HG03571 (cell line): ENCODE measurements around the gene STAT2.
"Not testable (repeated sequence)": the region's sequence is repeated elsewhere in the genome, so short reads cannot be mapped to it uniquely, and the experiment has no call there.

Experiments
- ATAC-seq: cut with Tn5 transposase; IDR thresholded peaks from one replicate; pipeline ENCODE4 v1.9.1; 2021; ENCODE audit not compliant: unreplicated experiment

The STAT2 gene

GRCh38 chr12:56362130-56363059 is 2.5 kb upstream of the STAT2 start, which contains the start of gene APOF:
Gene APOF, minus strand, starts transcription at chr12:56362857. Its CDS starts 112 bp downstream, at chr12:56362745.
- ATAC-seq, result no peak

- no peak for ATAC-seq
Measured at GRCh38 chr12:56361487-56362129, 1.7 kb upstream of the STAT2 start.

- ATAC-seq, result no peak
Measured at GRCh38 chr12:56358836-56359532, 923 bp downstream of the STAT2 start.

DNA sequence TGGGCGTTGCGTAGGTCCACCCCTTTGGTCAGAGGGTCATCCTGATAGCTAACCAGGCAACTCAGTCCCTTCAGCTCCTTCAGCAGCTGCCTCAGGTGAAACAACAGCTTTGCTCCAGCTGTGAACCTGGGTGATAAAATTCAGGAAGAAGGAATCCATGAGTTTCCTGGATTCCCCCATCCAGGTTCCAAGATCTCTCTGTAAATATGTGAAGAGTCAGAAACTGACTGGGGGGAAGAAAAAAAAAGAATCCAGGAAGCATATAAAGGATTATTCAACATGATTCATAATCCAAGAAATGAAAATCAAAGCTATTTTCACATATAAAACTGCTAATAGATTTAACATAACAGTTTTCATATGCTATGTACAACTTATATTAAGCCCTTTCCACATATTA is 8.6 kb downstream of the STAT2 start:
- ATAC-seq, result no peak

- ATAC-seq, result no peak
Measured at GRCh38 chr12:56350662-56351061, 9.2 kb downstream of the STAT2 start.

- no peak for ATAC-seq
Measured at GRCh38 chr12:56348776-56349175, 11.1 kb downstream of the STAT2 start.

GRCh38 chr12:56347255-56347654 is 12.7 kb downstream of the STAT2 start:
- ATAC-seq, result not testable (repeated sequence)

- ATAC-seq, result no peak
Measured at GRCh38 chr12:56346675-56347074, 13.2 kb downstream of the STAT2 start.

DNA sequence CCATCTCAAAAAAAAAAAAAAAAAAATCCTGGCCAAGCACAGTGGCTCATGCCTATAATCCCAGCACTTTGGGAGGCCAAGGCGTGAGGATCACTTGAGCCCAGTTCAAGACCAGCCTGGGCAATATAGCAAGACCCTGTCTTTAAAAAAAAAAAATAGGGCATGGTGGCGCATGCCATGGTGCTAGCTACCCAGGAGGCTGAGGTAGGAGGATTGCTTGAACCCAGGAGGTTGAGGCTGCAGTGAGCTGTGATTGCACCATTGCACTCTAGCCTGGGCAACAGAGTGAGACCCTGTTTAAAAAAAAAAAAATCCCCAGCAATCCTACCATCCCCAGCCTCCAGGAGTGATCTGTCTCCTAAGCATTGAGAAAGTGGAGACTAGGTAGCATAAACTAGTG is 17.6 kb downstream of the STAT2 start:
- not testable (repeated sequence) for ATAC-seq

DNA sequence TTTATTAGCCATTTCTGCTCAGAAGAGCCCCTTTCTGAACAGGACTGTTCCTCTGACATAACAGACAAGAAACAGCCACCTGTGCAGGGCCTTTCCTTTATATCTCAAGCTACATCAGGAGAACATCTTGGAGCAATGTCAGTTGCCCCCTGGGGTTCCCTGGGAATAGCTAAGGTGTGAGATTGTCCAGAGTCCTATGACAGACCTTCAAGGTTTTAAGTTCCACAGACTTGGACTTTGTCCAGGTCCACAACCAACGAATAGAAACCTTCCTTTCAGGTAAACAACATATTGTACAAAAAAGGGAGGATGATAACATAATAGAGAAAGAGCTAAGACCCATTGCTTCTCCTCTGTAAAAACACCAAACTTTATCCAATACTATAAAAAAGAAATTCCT is 18.3 kb downstream of the STAT2 start:
- no peak for ATAC-seq

DNA sequence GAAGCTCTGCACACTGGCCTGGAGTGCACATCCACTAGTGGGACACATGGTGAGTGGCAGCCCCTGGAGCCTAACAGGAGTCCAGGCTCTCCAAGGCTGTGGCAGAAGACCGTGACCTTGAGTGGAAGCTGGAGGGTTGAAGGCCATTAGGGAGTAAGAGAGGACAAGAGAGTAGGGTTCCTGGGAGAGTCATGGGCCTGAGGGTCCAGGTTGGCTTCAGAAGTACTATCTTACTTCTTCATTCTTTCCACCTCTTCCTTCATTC is 20.8 kb downstream of the STAT2 start:
- ATAC-seq, result no peak

DNA sequence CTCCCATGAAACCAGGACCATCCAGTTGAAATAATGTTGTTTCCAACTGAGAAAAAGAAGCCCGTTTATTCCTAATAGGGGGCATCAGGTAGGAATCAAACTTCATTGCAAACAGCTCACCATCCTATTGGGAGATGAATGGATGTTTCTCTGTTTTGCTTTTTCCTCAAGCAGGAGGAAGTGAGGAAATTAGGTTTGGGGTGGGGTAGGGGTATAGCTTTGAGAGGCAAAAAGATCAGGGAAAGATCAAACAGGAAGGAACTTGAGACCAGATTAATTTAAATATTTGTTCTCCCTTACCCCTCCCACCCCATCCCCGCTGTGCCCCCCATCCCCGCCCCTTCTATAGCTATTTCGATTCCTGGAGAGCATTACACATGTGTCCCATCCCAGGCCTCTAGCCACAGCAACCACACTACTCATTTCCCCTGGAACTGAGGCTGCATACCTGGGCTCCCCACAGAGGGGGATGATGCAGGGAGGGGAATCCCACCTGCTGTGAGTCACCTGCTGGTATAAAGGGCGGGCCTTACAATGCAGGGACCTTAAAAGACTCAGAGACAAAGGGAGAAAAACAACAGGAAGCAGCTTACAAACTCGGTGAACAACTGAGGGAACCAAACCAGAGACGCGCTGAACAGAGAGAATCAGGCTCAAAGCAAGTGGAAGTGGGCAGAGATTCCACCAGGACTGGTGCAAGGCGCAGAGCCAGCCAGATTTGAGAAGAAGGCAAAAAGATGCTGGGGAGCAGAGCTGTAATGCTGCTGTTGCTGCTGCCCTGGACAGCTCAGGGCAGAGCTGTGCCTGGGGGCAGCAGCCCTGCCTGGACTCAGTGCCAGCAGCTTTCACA is 21.4 kb downstream of the STAT2 start, which contains the start of gene IL23A:
Gene IL23A (plus strand): TSS at position 577 of the 850 bp plus-strand sequence. CDS start 161 bp downstream, at position 738.
- no peak for ATAC-seq

GRCh38 chr12:56337753-56338251 is 22.1 kb downstream of the STAT2 start:
- ATAC-seq, result no peak

DNA sequence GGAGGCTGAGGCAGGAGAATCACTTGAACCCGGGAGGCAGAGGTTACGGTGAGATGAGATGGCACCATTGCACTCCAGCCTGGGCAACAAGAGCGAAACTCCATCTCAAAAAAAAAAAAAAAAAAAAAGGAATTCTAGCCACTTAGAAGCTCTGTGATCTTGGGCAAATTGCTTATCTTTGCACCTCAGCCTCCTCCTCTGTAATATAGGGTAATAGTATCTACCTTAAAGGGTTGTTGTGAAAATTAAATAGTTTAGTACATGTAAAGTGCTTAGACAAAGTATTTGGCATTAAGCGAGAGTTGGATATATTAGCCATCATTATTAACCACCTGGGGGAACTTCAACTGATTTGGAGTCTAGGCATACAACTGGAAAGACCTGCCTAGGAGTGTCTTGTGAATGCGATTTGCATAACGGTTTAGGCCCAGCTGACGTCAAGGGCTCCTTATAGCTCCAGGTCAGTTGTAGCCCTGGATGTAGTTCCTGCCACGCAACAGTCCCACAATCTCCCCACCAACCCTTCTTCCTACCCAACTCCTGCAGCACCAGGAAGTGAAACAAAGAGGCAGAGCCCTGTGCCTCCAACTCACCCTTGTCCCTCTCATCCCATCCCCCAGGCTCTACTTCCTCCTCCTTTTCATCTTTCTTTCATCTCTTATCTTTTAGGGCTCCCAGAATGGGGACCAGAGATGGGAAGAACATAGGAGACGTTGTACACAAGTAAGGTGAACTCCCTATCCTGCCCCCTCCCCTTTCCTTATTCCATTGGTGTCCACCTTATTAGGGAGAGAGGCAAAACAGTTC is 23.3 kb downstream of the STAT2 start:
- no peak for ATAC-seq

DNA sequence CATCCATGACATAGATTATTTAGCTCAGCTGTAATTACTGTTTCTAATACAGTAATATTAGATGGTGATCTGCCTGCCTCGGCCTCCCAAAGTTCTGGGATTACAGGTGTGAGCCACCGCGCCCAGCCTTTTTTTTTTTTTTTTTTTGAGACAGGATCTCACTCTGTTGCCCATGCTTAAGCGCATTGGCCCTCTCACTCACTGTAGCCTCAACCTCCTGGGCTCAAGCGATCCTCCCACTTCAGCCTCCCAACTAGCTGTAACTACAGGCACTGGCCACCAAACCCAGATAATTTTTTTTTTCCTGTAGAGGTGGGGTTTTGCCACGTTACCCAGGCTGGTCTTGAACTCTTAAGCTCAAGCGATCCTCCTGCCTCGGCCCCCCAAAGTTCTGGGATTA is 24.4 kb downstream of the STAT2 start:
- ATAC-seq, result not testable (repeated sequence)

- ATAC-seq, result no peak
Measured at GRCh38 chr12:56334490-56334793, 25.5 kb downstream of the STAT2 start.

DNA sequence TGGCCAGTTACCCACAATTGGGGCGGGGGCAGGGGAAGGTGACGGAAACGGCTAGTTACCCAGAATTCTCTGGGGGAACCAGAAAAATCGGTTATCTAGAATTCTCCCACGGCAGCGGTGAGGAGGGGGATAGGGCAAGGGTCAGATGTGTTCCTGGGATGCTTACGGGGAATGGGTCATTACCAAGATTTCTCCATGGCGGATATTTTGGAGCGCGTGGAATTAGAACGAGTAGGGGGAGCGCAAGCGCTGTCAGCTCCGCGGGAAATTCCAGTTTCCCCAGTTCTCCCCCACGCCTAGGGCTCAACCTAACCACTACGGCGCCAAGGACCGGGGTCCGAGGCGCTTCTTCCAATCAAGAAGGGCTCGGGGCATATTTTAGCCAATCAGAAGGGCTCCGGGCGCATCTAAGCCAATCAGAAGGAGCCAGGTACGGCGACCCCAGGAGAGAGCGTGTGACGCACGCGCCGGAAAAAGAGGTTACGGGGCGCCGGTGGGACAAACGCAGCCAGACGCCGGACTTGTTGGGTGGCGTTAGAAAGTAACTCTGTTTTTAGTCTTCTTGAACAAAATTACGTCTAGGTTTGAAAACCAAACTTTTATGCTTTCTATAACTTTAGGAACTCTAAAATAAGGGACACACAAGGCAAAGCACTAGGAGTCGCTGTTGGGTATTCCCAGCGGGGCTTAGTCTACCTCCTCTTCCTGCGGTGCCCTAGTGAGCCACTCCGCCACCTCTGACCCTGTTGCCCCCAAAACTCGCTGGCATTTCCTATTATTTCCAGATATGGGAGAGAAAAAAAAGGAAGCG is 26.0 kb downstream of the STAT2 start, which contains the start of gene PAN2:
Gene PAN2 (minus strand): TSS at position 322 of the 811 bp plus-strand sequence. CDS start 906 bp downstream, outside the sequence.
- peak; percentile 96 for ATAC-seq

- ATAC-seq, result no peak
Measured at GRCh38 chr12:56333197-56333678, 26.7 kb downstream of the STAT2 start.
